DND-41 (cell line): ENCODE data around the gene METTL9.

Experiments used
- CTCF ChIP-seq: IDR thresholded peaks from 2 replicates; pipeline ENCODE4 v1.5.1; 2012; ENCODE audit warnings: borderline replicate concordance, low read length, moderate library complexity, mild to moderate bottlenecking; ENCODE audit not compliant: poor library complexity, severe bottlenecking; ENCODE audit errors: extremely low read depth
- EZH2 ChIP-seq: IDR thresholded peaks from 3 replicates; pipeline ENCODE4 v1.6.1; 2012; ENCODE audit warnings: borderline replicate concordance, low read depth, mild to moderate bottlenecking, moderate library complexity, low read length, inconsistent platforms; ENCODE audit not compliant: severe bottlenecking

GRCh38 chr16:21590796-21591195 is 8.6 kb upstream of the METTL9 start:
- TF ChIP-seq CTCF = no peak
- TF ChIP-seq EZH2 = no peak
